CD14-positive monocyte (primary cell): Measurements from ENCODE around the gene ADAMTSL2. TPM values are rescaled to one million over a fixed set of nuclear protein-coding genes. Genes with fewer than 3 reads are reported as not detected.

Experiments
- DNase-seq, 3 donors: peaks; one replicate each; pipeline ENCODE4 v3.0.0-alpha.2; 2011 to 2022
- H2AFZ ChIP-seq: 2 replicates; pipeline ENCODE4 v1.6.0; 2012; ENCODE audit warnings: mild to moderate bottlenecking, low read depth, low read length, inconsistent platforms; ENCODE audit not compliant: insufficient read depth, poor library complexity, severe bottlenecking
- H3K27ac ChIP-seq, 2 donors: 1 replicate in 1 of 2; 2 replicates in 1 of 2; pipeline ENCODE4 v1.5.1; 2012 to 2013; ENCODE audit warnings: low read length in 2 of 2, control low read depth in 1 of 2, inconsistent platforms in 1 of 2, low read depth in 1 of 2, mild to moderate bottlenecking in 1 of 2
- H3K27me3 ChIP-seq, 2 donors: one replicate each; pipeline versions ENCODE4 v1.6.0 to v1.6.1; 2011 to 2013; ENCODE audit warnings: low read length in 2 of 2; ENCODE audit not compliant: control insufficient read depth in 2 of 2, insufficient read depth in 2 of 2
- H3K36me3 ChIP-seq, 2 donors: replicated peaks in 1 of 2; 1 replicate in 1 of 2; 2 replicates in 1 of 2; pipeline versions ENCODE4 v1.5.1 to v1.6.1; 2012 to 2013; ENCODE audit warnings: low read length in 2 of 2, control low read depth in 1 of 2, inconsistent platforms in 1 of 2, mild to moderate bottlenecking in 1 of 2; ENCODE audit not compliant: insufficient read depth in 2 of 2, control insufficient read depth in 1 of 2
- H3K4me1 ChIP-seq, 2 donors: 1 replicate in 1 of 2; 2 replicates in 1 of 2; pipeline versions ENCODE4 v1.5.1 to v1.6.1; 2012 to 2013; ENCODE audit warnings: low read length in 2 of 2, control low read depth in 1 of 2, inconsistent platforms in 1 of 2, mild to moderate bottlenecking in 1 of 2, moderate library complexity in 1 of 2; ENCODE audit not compliant: insufficient read depth in 2 of 2, control insufficient read depth in 1 of 2
- H3K4me2 ChIP-seq: replicated peaks from 2 replicates; pipeline ENCODE3; 2012; ENCODE audit warnings: low read length, moderate library complexity, mild to moderate bottlenecking; ENCODE audit not compliant: poor library complexity, severe bottlenecking; ENCODE audit errors: extremely low read depth
- H3K4me3 ChIP-seq, 3 experiments: fragments of 200-600 bp in 1 of 3; sonication (generic) in 1 of 3; replicated peaks in 1 of 3; 1 replicate in 2 of 3; 2 replicates in 1 of 3; pipeline ENCODE4 v1.5.1; 2011 to 2013; ENCODE audit warnings: low read length in 3 of 3, mild to moderate bottlenecking in 3 of 3, control low read depth in 2 of 3, low read depth in 2 of 3, inconsistent platforms in 1 of 3, moderate library complexity in 1 of 3
- H3K79me2 ChIP-seq: 2 replicates; pipeline ENCODE4 v1.6.0; 2012; ENCODE audit warnings: mild to moderate bottlenecking, control low read depth, inconsistent platforms, low read length, moderate library complexity; ENCODE audit not compliant: insufficient read depth
- H3K9ac ChIP-seq: 2 replicates; pipeline ENCODE4 v1.6.0; 2017; ENCODE audit warnings: low read length, mild to moderate bottlenecking; ENCODE audit not compliant: insufficient read depth, poor library complexity, severe bottlenecking
- H3K9me3 ChIP-seq, 2 donors: replicated peaks in 1 of 2; 1 replicate in 1 of 2; 2 replicates in 1 of 2; pipeline versions ENCODE4 v1.5.1 to v1.6.1; 2012 to 2013; ENCODE audit warnings: low read length in 2 of 2, control low read depth in 1 of 2; ENCODE audit not compliant: control insufficient read depth in 1 of 2, insufficient read depth in 1 of 2
- H4K20me1 ChIP-seq: 2 replicates; pipeline ENCODE4 v1.6.0; 2012; ENCODE audit warnings: mild to moderate bottlenecking, low read length, control low read depth, moderate library complexity; ENCODE audit not compliant: insufficient read depth
- H3K27ac Mint-ChIP-seq, 7 donors: one replicate each; pipeline ENCODE4 v1.8.0; 2020; ENCODE audit warnings: mild to moderate bottlenecking in 7 of 7, mixed read lengths in 7 of 7, moderate library complexity in 6 of 7, inconsistent platforms in 2 of 7
- H3K27me3 Mint-ChIP-seq, 3 donors: one replicate each; pipeline ENCODE4 v1.8.0; 2021 to 2022; ENCODE audit warnings: low read depth in 3 of 3, mild to moderate bottlenecking in 3 of 3, mixed read lengths in 3 of 3, moderate library complexity in 3 of 3, inconsistent platforms in 1 of 3
- H3K36me3 Mint-ChIP-seq, 2 donors: one replicate each; pipeline ENCODE4 v1.8.0; 2020; ENCODE audit warnings: mixed read lengths in 2 of 2, inconsistent platforms in 1 of 2, mild to moderate bottlenecking in 1 of 2
- H3K4me1 Mint-ChIP-seq: one replicate; pipeline ENCODE4 v1.8.0; 2020; ENCODE audit warnings: mild to moderate bottlenecking, mixed read lengths
- H3K4me3 Mint-ChIP-seq, 2 donors: one replicate each; pipeline ENCODE4 v1.8.0; 2020; ENCODE audit warnings: mild to moderate bottlenecking in 2 of 2, mixed read lengths in 2 of 2, moderate library complexity in 1 of 2
- H3K9me3 Mint-ChIP-seq, 7 donors: one replicate each; pipeline ENCODE4 v1.8.0; 2020 to 2022; ENCODE audit warnings: mixed read lengths in 7 of 7, mild to moderate bottlenecking in 6 of 7, moderate library complexity in 6 of 7, inconsistent platforms in 2 of 7
- CTCF ChIP-seq: fragments of 200-600 bp; IDR thresholded peaks from one replicate; pipeline ENCODE4 v1.8.0; 2022; ENCODE audit warnings: antibody characterized with exemption, mild to moderate bottlenecking
- WGBS: methylation state at CpG from one replicate; pipeline ENCODE4 v1.1.5; 2013; ENCODE audit warnings: missing lambda C conversion rate; ENCODE audit not compliant: insufficient coverage; 5-methylcytosine and 5-hydroxymethylcytosine counted together
- intact Hi-C, 2 donors: fragments of 100-400 bp; cut with micrococcal nuclease; formaldehyde crosslinking; loops; one replicate each; pipeline versions ENCODE4 v1.15.0 to v1.15.1; 2023
- polyA plus RNA-seq, 3 donors: library from polyadenylated mRNA; depleted of rRNA in 1 of 3; unstranded in 2 of 3; stranded (reverse) in 1 of 3; fragments of 300-500 nt in 2 of 3; fragments of >200 nt in 1 of 3; fragmentation: Illumina TruSeq in 2 of 3; gene quantifications; 1 replicate in 2 of 3; 2 replicates in 1 of 3; pipeline ENCODE4 v1.2.3, GENCODE V29; 2012 to 2021

The ADAMTSL2 gene
- polyA plus RNA-seq, 3 donors = 0.08 TPM; not detected in 2

DNA sequence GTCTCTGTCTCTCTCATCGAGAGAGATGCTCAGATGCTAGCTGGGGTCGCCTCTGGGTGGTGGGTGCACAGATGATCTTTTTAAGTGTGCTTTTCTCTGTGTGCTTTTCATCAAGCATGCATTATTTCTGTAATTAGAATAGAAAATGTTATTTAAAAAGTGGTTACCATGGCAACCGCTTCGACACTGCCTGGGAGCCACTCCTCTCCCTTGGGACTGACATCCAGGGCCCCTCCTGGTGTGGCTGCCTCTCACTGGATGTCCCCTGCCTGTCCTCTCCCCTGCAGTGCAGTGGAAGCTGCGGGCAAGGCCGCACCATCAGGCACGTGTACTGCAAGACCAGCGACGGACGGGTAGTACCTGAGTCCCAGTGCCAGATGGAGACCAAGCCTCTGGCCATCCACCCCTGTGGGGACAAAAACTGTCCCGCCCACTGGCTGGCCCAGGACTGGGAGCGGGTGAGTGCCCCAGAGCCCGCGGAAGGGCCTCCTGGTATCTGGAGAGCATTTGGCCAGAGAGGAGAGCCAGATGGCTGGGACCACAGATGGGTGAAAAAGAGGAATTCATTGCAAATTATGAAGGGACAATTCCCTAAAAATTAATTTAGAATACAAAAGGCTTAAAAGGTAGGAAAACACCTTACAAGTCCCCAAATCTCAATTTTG is 34.7 kb downstream of the ADAMTSL2 start:
- no peaks in the 10 kb centered on the region for H3K36me3 ChIP-seq
- H3K4me3 ChIP-seq = no peak overlapping the region
- no peak for DNase-seq
- no peaks in the 10 kb centered on the region for H3K4me1 ChIP-seq
- H3K79me2 ChIP-seq = no peaks in the 10 kb centered on the region
- Mint-ChIP-seq H3K9me3 (no peaks in the 10 kb centered on the region), H3K4me3 (no peak overlapping the region), H3K4me1 (no peaks in the 10 kb centered on the region), H3K27ac (no peak overlapping the region), H3K27me3 (peaks cover under 1 to 11% (median 4%) of the 10 kb centered on the region in 3 donors), H3K36me3 (no peaks in the 10 kb centered on the region)
- H3K4me2 ChIP-seq = no peak overlapping the region
- WGBS = 92% methylated on average over 9 of the region's 14 CpGs
- intact Hi-C loops = no loop called here
- TF ChIP-seq CTCF = no peak
- no peak overlapping the region for H2AFZ ChIP-seq
- no peaks in the 10 kb centered on the region for H4K20me1 ChIP-seq
- no peaks in the 10 kb centered on the region for H3K27me3 ChIP-seq
- H3K27ac ChIP-seq = no peak overlapping the region
- H3K9me3 ChIP-seq = no peaks in the 10 kb centered on the region
- no peak overlapping the region for H3K9ac ChIP-seq

DNA sequence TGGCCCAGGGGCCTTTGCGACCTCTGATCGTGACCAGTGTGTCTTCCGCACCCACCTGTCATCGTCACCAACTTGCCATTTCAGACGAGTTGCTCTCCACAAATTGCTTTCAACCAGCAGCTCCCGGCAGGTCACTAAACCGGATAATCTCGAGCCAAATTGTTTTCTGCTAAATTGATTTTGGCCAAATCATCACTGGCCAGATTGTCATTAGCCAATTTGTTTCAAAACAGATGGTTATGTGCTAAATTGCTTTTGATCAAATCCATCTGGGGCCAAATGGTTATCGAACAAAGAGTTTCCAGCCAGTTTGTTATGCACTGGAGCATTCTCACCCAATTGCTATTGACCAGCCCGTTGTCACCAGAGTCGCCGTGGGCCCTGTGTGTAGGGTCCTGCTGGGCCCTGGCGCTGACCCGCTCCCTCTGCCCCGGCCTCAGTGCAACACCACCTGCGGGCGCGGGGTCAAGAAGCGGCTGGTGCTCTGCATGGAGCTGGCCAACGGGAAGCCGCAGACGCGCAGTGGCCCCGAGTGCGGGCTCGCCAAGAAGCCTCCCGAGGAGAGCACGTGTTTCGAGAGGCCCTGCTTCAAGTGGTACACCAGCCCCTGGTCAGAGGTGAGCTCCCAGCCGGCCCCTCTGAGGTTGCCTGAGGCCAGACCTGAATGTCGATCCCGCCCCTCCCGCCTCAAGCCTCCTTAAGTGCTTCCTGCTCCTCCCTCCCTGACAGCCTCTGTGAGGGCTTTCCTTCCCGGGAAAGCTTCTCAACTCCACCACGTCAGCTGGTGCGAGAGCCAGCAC is 35.6 kb downstream of the ADAMTSL2 start:
- Histone ChIP-seq H2AFZ (no peak overlapping the region), H3K27ac (no peak overlapping the region), H3K9me3 (no peaks in the 10 kb centered on the region), H3K36me3 (no peaks in the 10 kb centered on the region), H3K4me2 (no peak overlapping the region), H3K79me2 (no peaks in the 10 kb centered on the region), H3K9ac (no peak overlapping the region), H3K27me3 (no peaks in the 10 kb centered on the region), H3K4me3 (no peak overlapping the region), H4K20me1 (no peaks in the 10 kb centered on the region), H3K4me1 (no peaks in the 10 kb centered on the region)
- H3K4me1 Mint-ChIP-seq = no peaks in the 10 kb centered on the region
- no peaks in the 10 kb centered on the region for H3K36me3 Mint-ChIP-seq
- no peak overlapping the region for H3K27ac Mint-ChIP-seq
- H3K27me3 Mint-ChIP-seq = peaks cover 0 to 10% (median 4%) of the 10 kb centered on the region in 3 donors
- H3K9me3 Mint-ChIP-seq = no peaks in the 10 kb centered on the region
- intact Hi-C loops = no loop called here
- WGBS = 72% methylated on average over 33 of the region's 36 CpGs
- DNase-seq = no peak
- no peak overlapping the region for H3K4me3 Mint-ChIP-seq
- TF ChIP-seq CTCF = no peak
